Activated CD4-positive, alpha-beta T cell treated with anti-CD3 and anti-CD28 coated beads, Interleukin-2, amount 50 U/mL, for 4 hours (primary cell): ENCODE results near the gene MPPE1.
"Not testable (repeated sequence)": the region's sequence is repeated elsewhere in the genome, so short reads cannot be mapped to it uniquely, and the experiment has no call there.

Source experiments
- DNase-seq, 2 experiments: peaks; one replicate each; pipeline ENCODE4 v3.0.0-alpha.2; 2020

The MPPE1 gene

GRCh38 chr18:11925800-11926481 lies 17.8 kb upstream of the MPPE1 start:
- DNase-seq = no peak

GRCh38 chr18:11923450-11923849 lies 15.3 kb upstream of the MPPE1 start:
- DNase-seq = no peak

- DNase-seq = not testable (repeated sequence)
These were observed 11.4 kb upstream of the MPPE1 start for GRCh38 chr18:11919522-11919921.

- not testable (repeated sequence) for DNase-seq
These were observed 8.8 kb upstream of the MPPE1 start for GRCh38 chr18:11916880-11917279.

GRCh38 chr18:11909591-11910026 lies 1.5 kb upstream of the MPPE1 start:
- no peak for DNase-seq

- peak; percentile 6 to 20 for DNase-seq
These were observed 941 bp upstream of the MPPE1 start for GRCh38 chr18:11909061-11909455.

GRCh38 chr18:11906926-11907874 lies 917 bp downstream of the MPPE1 start:
- DNase-seq = no peak

- no peak for DNase-seq
These were observed 1.9 kb downstream of the MPPE1 start for GRCh38 chr18:11906176-11906575.

GRCh38 chr18:11905613-11906012 lies 2.5 kb downstream of the MPPE1 start:
- no peak for DNase-seq

GRCh38 chr18:11902522-11903292 lies 5.4 kb downstream of the MPPE1 start:
- no peak for DNase-seq

- no peak for DNase-seq
These were observed 6.2 kb downstream of the MPPE1 start for GRCh38 chr18:11901826-11902438.

GRCh38 chr18:11899063-11899462 lies 9.1 kb downstream of the MPPE1 start:
- no peak for DNase-seq

GRCh38 chr18:11897781-11898180 lies 10.3 kb downstream of the MPPE1 start:
- no peak for DNase-seq

GRCh38 chr18:11892438-11892837 lies 15.7 kb downstream of the MPPE1 start:
- not testable (repeated sequence) for DNase-seq

- no peak for DNase-seq
These were observed 16.4 kb downstream of the MPPE1 start for GRCh38 chr18:11891737-11892136.

- no peak for DNase-seq
These were observed 18.8 kb downstream of the MPPE1 start for GRCh38 chr18:11889284-11889683.

- DNase-seq = no peak
These were observed 19.4 kb downstream of the MPPE1 start for GRCh38 chr18:11888726-11889125.

GRCh38 chr18:11887328-11888128 lies 20.6 kb downstream of the MPPE1 start:
- DNase-seq = no peak

- DNase-seq = no peak
These were observed 21.5 kb downstream of the MPPE1 start for GRCh38 chr18:11886577-11887110.

GRCh38 chr18:11885278-11885947 lies 22.7 kb downstream of the MPPE1 start:
- no peak for DNase-seq
